Stimulated activated CD4-positive, alpha-beta T cell treated with anti-CD3 and anti-CD28 coated beads, Interleukin-4, amount 100 ng/mL, for 4 hours (primary cell): ENCODE measurements around the gene ZNF592.

Experiments used
- DNase-seq, 2 experiments: peaks; one replicate each; pipeline ENCODE4 v3.0.0-alpha.2; 2020

Gene ZNF592

DNA sequence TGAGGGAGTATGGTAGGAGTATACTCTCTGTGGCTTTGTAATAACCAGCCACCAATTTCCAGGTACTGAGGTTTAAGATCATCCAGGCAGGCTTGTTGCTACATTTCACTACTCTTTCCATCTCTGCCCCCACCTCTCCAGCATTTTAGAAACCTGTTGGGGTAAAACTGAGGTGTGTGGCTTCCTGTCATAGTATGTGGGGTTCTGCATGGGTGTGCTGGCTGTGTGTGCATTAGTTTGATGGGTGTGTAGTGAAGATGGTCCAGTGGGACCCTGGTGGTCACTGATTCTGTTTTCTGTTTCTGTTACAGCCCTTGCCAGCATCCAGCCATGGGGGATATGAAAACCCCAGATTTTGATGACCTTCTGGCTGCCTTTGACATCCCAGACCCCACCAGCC, 34.0 kb downstream of the ZNF592 start:
- DNase-seq, result no peak

GRCh38 chr15:84783493-84784251, 35.3 kb downstream of the ZNF592 start:
- no peak for DNase-seq

- no peak for DNase-seq
Measured at GRCh38 chr15:84784262-84784661, 35.9 kb downstream of the ZNF592 start.

GRCh38 chr15:84785053-84785452, 36.7 kb downstream of the ZNF592 start:
- no peak for DNase-seq

- DNase-seq, result no peak
Measured at GRCh38 chr15:84788500-84788899, 40.1 kb downstream of the ZNF592 start.

GRCh38 chr15:84789762-84790161, 41.4 kb downstream of the ZNF592 start:
- DNase-seq, result no peak

DNA sequence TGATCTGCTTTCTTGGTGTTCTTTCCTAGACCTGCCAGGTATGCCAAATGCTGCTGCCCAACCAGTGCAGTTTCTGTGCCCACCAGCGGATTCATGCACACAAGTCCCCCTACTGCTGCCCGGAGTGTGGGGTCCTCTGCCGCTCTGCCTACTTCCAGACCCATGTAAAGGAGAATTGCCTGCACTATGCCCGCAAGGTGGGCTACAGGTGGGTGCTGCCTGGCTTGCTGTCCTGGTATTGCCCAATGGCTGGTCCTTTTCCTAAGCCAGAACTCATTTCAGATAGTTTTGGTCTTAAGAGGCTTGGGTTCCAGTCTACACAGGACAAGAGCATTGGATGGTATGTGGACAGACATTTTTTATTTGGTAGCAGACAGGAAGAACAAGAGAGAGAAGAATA, 42.3 kb downstream of the ZNF592 start:
- no peak for DNase-seq

GRCh38 chr15:84791763-84792162, 43.4 kb downstream of the ZNF592 start:
- DNase-seq, result no peak

- DNase-seq, result no peak
Measured at GRCh38 chr15:84793431-84794161, 45.2 kb downstream of the ZNF592 start.

DNA sequence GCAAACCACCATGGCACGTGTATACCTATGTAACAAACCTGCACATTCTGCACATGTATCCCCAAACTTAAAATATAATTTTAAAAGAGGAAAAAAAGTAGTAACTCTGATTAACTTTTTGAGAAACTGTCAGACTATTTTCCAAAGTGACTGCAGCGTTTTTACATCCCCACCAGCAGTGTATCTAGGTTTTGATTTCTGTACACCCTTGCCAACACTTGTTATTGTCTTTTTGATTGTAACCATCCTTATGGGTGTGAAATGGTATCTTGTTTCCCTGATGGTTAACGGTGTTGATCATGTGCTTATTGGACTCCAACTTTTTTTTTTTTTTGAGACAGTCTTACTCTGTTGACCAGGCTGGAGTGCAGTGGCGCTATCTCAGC, 45.8 kb downstream of the ZNF592 start:
- DNase-seq, result no peak

DNA sequence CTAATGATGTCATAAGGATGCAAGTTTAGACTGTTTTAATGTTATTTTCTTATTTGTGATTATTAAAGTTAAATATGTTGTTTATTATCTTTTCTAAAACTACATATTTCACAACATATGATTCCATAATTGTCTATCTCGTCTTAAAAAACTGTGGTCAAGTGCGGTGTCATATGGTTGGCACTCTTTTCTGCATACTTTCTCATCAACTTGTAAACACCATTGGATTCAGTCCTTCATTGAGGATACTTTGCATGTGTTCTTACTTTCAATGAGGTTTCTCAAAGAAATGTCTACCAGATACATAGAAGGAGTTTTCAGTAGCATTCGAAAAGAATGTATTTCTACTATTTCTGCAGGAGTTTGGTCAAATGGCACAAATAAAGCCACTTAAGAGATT, 46.8 kb downstream of the ZNF592 start:
- DNase-seq, result no peak

DNA sequence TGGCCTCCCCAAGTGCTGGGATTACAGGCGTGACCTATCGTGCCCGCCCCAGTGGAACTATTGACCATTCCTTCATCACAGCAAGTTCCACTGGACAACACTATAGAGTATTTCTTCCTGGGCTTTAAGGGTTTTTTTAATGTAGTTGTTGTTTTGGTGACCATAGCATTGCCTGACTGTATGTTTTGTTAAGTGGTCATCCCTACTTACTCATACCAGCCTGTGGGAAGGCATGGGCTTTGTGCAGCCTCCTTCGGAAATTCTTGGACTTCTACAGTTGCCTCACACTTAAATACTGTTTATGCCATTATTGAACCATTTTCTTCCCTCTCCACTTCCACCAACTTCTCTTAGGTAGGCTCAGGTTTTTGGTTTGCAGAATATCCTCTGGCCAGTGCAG, 48.8 kb downstream of the ZNF592 start:
- DNase-seq, result no peak

DNA sequence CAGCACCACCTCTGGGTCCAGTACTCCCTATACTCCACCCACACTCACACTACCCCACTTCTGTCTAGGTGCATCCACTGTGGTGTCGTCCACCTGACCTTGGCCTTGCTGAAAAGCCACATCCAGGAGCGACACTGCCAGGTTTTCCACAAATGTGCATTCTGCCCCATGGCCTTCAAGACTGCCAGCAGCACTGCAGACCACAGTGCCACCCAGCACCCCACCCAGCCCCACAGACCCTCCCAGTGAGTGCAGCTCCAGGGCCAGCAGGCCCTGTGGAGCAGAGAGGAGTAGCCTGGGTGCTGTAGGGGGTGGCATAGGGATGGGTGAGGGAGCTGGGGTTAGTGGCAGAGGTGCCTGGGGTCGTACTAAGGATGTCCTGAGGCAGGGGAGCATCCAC, 49.4 kb downstream of the ZNF592 start:
- no peak for DNase-seq

DNA sequence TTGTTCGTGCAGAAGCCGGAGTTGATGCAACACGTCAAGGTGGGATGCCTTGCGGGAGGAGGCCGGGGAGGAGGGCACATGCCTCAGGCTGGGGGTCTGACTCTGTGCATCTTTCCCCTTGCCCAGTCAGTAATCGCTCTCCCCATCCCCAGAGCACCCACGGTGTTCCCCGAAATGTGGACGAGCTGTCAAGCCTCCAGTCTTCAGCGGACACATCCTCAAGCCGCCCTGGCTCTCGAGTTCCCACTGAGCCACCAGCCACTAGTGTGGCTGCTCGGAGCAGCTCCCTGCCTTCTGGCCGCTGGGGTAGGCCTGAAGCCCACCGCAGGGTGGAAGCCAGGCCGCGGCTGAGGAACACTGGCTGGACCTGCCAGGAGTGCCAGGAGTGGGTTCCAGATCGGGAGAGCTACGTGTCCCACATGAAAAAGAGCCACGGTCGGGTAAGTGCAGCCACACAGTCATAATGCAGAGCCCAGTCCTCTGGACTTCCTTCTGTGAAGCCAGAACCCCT, 50.1 kb downstream of the ZNF592 start:
- DNase-seq, result no peak

- no peak for DNase-seq
Measured at GRCh38 chr15:84799511-84800187, 51.3 kb downstream of the ZNF592 start.

DNA sequence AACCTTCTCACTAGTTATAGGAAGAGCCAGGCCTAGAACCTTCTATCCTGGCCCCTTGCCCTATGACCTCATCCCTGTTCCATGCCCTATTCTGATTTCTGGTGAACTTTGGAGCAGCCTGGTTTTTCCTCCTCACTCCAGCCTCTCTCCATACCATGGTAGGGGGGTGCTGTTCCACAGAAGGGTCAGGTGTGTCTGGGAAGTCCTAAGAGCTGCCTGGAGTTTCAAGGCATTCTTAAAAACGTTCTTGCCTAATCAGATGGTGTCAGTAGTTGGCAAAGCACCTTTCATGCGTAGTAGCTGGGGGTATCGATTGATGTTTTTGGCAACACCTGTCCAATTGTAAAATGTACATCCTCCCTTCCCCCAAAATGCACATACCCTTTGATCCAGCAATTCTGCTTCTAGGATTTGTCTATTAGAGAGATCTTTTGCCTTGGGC, 52.0 kb downstream of the ZNF592 start:
- DNase-seq, result no peak

- DNase-seq, result no peak
Measured at GRCh38 chr15:84804005-84804900, 55.9 kb downstream of the ZNF592 start.

DNA sequence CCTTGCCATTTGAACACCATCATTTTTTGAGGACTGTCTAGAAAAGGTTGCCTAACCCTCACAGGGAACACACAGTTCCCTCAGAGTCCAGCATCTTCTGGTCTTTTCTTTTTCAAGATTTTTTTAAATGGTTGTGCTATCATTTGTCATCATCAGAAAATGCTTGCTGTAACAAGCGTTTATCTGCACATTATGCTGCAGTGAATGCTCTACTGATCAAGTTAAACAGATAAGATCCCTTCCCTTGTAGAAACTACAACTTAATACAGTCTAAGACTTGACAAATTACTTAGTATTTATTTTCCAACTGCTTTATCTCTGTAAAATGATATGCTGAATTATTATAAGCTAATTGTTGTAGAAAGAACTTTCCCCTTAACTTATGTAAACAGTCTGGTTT, 56.8 kb downstream of the ZNF592 start:
- no peak for DNase-seq

- no peak for DNase-seq
Measured at GRCh38 chr15:84807228-84807627, 58.8 kb downstream of the ZNF592 start.

- DNase-seq, result no peak
Measured at GRCh38 chr15:84810073-84810840, 61.9 kb downstream of the ZNF592 start.

- no peak for DNase-seq
Measured at GRCh38 chr15:84811151-84811550, 62.8 kb downstream of the ZNF592 start.

DNA sequence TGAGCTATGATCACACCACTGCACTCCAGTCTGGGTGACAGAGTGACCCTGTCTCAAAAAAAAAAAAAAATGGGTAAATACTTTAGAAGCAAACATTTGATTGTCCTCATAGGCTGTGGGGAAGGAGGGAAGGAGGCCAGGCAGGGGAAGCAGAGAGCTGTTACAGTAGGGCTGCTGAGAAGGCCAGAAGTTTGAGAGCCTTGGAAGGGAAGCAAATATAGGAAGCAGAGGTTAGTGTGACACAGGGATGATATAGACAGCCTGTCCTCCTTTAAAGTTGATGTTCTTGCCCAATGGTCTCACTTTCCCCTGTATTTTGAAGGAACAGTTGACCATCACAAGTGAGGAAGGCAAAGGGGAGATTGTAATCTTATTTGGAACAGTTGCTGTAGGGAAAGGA, 63.4 kb downstream of the ZNF592 start:
- no peak for DNase-seq
